Measurements from ENCODE around the gene ZNF860. TPM values are rescaled to one million over a fixed set of nuclear protein-coding genes. Genes with fewer than 3 reads are reported as not detected.
A peak's percentile ranks its signal among the peaks of the same experiment; 100 is the strongest.

Gene ZNF860
- total and polyA plus RNA-seq, 2 donors (not counting 1 experiment from before 2014, with no cell fraction given): 16.2 to 41.4 TPM

GRCh38 chr3:31974964-31975363, 6.6 kb upstream of the ZNF860 start:
- Histone ChIP-seq H3K27ac (ENCODE audit: low read length in 2 of 2) (peak overlapping the region; percentile 3 to 73), H2AFZ (ENCODE audit: insufficient read depth, low read depth, low read length, poor library complexity, severe bottlenecking) (no peak overlapping the region), H3K27me3 (replicated peaks in 1 of 4; ENCODE audit: control extremely low read depth in 1 of 4, control insufficient read depth in 3 of 4, insufficient read depth in 4 of 4, low read length in 3 of 4) (no peaks in the 10 kb centered on the region), H3K4me2 (replicated peaks; ENCODE audit: low read depth, low read length, poor library complexity, severe bottlenecking) (peak overlapping the region; percentile 19), H3K4me1 (ENCODE audit: control insufficient read depth in 2 of 2, insufficient read depth in 2 of 2, low read length in 2 of 2) (peaks cover 91 to 93% of the 10 kb centered on the region in 2 donors), H3K9me3 (ENCODE audit: control extremely low read depth in 1 of 3, control insufficient read depth in 2 of 3, insufficient read depth in 1 of 3, low read length in 2 of 3) (no peaks in the 10 kb centered on the region), H3K36me3 (replicated peaks in 1 of 2; ENCODE audit: control extremely low read depth in 1 of 2, control insufficient read depth in 1 of 2, extremely low read depth in 1 of 2, insufficient read depth in 2 of 2, low read length in 1 of 2) (peaks cover 0 to 27% of the 10 kb centered on the region in 2 experiments), H4K20me1 (ENCODE audit: control insufficient read depth, insufficient read depth, low read length, poor library complexity, severe bottlenecking) (no peaks in the 10 kb centered on the region), H3K79me2 (ENCODE audit: control insufficient read depth, insufficient read depth, low read length) (peaks cover 100% of the 10 kb centered on the region), H3K4me3 (ENCODE audit: control extremely low read depth in 1 of 5, extremely low read depth in 1 of 5, insufficient read depth in 1 of 5, low read depth in 2 of 5, low read length in 4 of 5) (no peak overlapping the region), H3K9ac (ENCODE audit: low read length) (no peak overlapping the region)
- H3K4me3 Mint-ChIP-seq: peak overlapping the region; percentile 21
- ChIA-PET POLR2A (interaction anchor here (0.5 kb wide), 1 partner anchor 31 kb away, joined by 3 read pairs; no protein-coding TSS in a partner anchor), CTCF (no interaction called here)
- peak overlapping the region; percentile 66 for H3K27ac Mint-ChIP-seq
- ATAC-seq (ENCODE audit: low read depth) (no peak), DNase-seq (no peak)
- H3K4me1 Mint-ChIP-seq: peaks cover 93% of the 10 kb centered on the region
- H3K9me3 Mint-ChIP-seq (ENCODE audit: insufficient read depth): no peaks in the 10 kb centered on the region
- intact Hi-C loops (cut with micrococcal nuclease): no loop called here
- 86% methylated on average over 1 of the region's 5 CpGs for WGBS (ENCODE audit: insufficient coverage)
- TF ChIP-seq EZH2 (IDR thresholded peaks at IDR 0.05; ENCODE audit: borderline replicate concordance, insufficient read depth, low read depth, low read length, poor library complexity, severe bottlenecking) (no peak), CTCF (IDR thresholded peaks at IDR 0.05) (no peak)
- no peaks in the 10 kb centered on the region for H3K27me3 Mint-ChIP-seq

- peaks cover 100% of the 10 kb centered on the region for H3K79me2 ChIP-seq (ENCODE audit: control insufficient read depth, insufficient read depth, low read length)
- no peak overlapping the region for H3K4me3 ChIP-seq (ENCODE audit: control extremely low read depth in 1 of 5, extremely low read depth in 1 of 5, insufficient read depth in 1 of 5, low read depth in 2 of 5, low read length in 4 of 5)
- no peaks in the 10 kb centered on the region for H3K9me3 ChIP-seq (ENCODE audit: control extremely low read depth in 1 of 3, control insufficient read depth in 2 of 3, insufficient read depth in 1 of 3, low read length in 2 of 3)
- no peak overlapping the region for H3K9ac ChIP-seq (ENCODE audit: low read length)
- no peaks in the 10 kb centered on the region for H4K20me1 ChIP-seq (ENCODE audit: control insufficient read depth, insufficient read depth, low read length, poor library complexity, severe bottlenecking)
- CTCF ChIA-PET: interaction anchor here (1.2 to 1.5 kb wide), 2 partner anchors 15 to 444 kb away, joined by 3 to 4 read pairs; partner anchors contain the start of gene STT3B
- POLR2A ChIA-PET: interaction anchor here (0.6 to 1.5 kb wide), 3 partner anchors 10 to 30 kb away, joined by 3 to 15 read pairs (median 5); no protein-coding TSS in a partner anchor
- Mint-ChIP-seq H3K9me3 (ENCODE audit: insufficient read depth) (no peaks in the 10 kb centered on the region), H3K27me3 (no peaks in the 10 kb centered on the region), H3K4me1 (peaks cover 85% of the 10 kb centered on the region), H3K27ac (peak overlapping the region; percentile 66), H3K4me3 (peak overlapping the region; percentile 33)
- TF ChIP-seq EZH2 (IDR thresholded peaks at IDR 0.05; ENCODE audit: borderline replicate concordance, insufficient read depth, low read depth, low read length, poor library complexity, severe bottlenecking) (no peak), CTCF (IDR thresholded peaks at IDR 0.05) (no peak)
- 100% methylated on average over 1 of the region's 2 CpGs for WGBS (ENCODE audit: insufficient coverage)
- no peak overlapping the region for H2AFZ ChIP-seq (ENCODE audit: insufficient read depth, low read depth, low read length, poor library complexity, severe bottlenecking)
- H3K4me2 ChIP-seq (replicated peaks; ENCODE audit: low read depth, low read length, poor library complexity, severe bottlenecking): peak overlapping the region; percentile 43
- peaks cover 0 to 24% of the 10 kb centered on the region in 2 experiments for H3K36me3 ChIP-seq (replicated peaks in 1 of 2; ENCODE audit: control extremely low read depth in 1 of 2, control insufficient read depth in 1 of 2, extremely low read depth in 1 of 2, insufficient read depth in 2 of 2, low read length in 1 of 2)
- ATAC-seq (ENCODE audit: low read depth) (no peak), DNase-seq (no peak)
- H3K27me3 ChIP-seq (replicated peaks in 1 of 4; ENCODE audit: control extremely low read depth in 1 of 4, control insufficient read depth in 3 of 4, insufficient read depth in 4 of 4, low read length in 3 of 4): no peaks in the 10 kb centered on the region
- peaks cover 79 to 81% of the 10 kb centered on the region in 2 donors for H3K4me1 ChIP-seq (ENCODE audit: control insufficient read depth in 2 of 2, insufficient read depth in 2 of 2, low read length in 2 of 2)
- intact Hi-C loops (cut with micrococcal nuclease): no loop called here
- peak overlapping the region in 1 of 2 donors; percentile 73 for H3K27ac ChIP-seq (ENCODE audit: low read length in 2 of 2)
These were observed 5.2 kb upstream of the ZNF860 start for GRCh38 chr3:31976302-31976701.
